Measurements from ENCODE around the gene PXYLP1.
"Not testable (repeated sequence)": the region's sequence is repeated elsewhere in the genome, so short reads cannot be mapped to it uniquely, and the experiment has no call there.

The PXYLP1 gene

GRCh38 chr3:141294301-141294700, 62.7 kb downstream of the PXYLP1 start:
- DNase-seq (ENCODE audit: low read depth) = no peak

- no peak for DNase-seq (ENCODE audit: low read depth)
Measured at GRCh38 chr3:141294848-141295247, 63.2 kb downstream of the PXYLP1 start.

- not testable (repeated sequence) for DNase-seq (ENCODE audit: low read depth)
Measured at GRCh38 chr3:141300426-141300825, 68.8 kb downstream of the PXYLP1 start.

- DNase-seq (ENCODE audit: low read depth) = no peak
Measured at GRCh38 chr3:141302364-141303141, 70.9 kb downstream of the PXYLP1 start.

GRCh38 chr3:141303481-141304223, 72.0 kb downstream of the PXYLP1 start:
- DNase-seq (ENCODE audit: low read depth) = no peak

- DNase-seq (ENCODE audit: low read depth) = no peak
Measured at GRCh38 chr3:141305436-141305835, 73.8 kb downstream of the PXYLP1 start.

- DNase-seq (ENCODE audit: low read depth) = no peak
Measured at GRCh38 chr3:141306276-141306675, 74.7 kb downstream of the PXYLP1 start.

GRCh38 chr3:141306922-141307321, 75.3 kb downstream of the PXYLP1 start:
- no peak for DNase-seq (ENCODE audit: low read depth)

- no peak for DNase-seq (ENCODE audit: low read depth)
Measured at GRCh38 chr3:141307351-141308059, 75.9 kb downstream of the PXYLP1 start.

- DNase-seq (ENCODE audit: low read depth) = no peak
Measured at GRCh38 chr3:141308588-141309218, 77.1 kb downstream of the PXYLP1 start.

- DNase-seq (ENCODE audit: low read depth) = no peak
Measured at GRCh38 chr3:141311170-141311495, 79.5 kb downstream of the PXYLP1 start.

- DNase-seq (ENCODE audit: low read depth) = peak; percentile 96
Measured at GRCh38 chr3:141311496-141312353, 80.1 kb downstream of the PXYLP1 start.

GRCh38 chr3:141312354-141313092, 80.9 kb downstream of the PXYLP1 start:
- no peak for DNase-seq (ENCODE audit: low read depth)

GRCh38 chr3:141313093-141313683, 81.6 kb downstream of the PXYLP1 start:
- no peak for DNase-seq (ENCODE audit: low read depth)

GRCh38 chr3:141314415-141314814, 82.8 kb downstream of the PXYLP1 start:
- not testable (repeated sequence) for DNase-seq (ENCODE audit: low read depth)

- no peak for DNase-seq (ENCODE audit: low read depth)
Measured at GRCh38 chr3:141316851-141317250, 85.2 kb downstream of the PXYLP1 start.

- no peak for DNase-seq (ENCODE audit: low read depth)
Measured at GRCh38 chr3:141320399-141321108, 88.9 kb downstream of the PXYLP1 start.

- DNase-seq (ENCODE audit: low read depth) = no peak
Measured at GRCh38 chr3:141321109-141321497, 89.5 kb downstream of the PXYLP1 start.

- no peak for DNase-seq (ENCODE audit: low read depth)
Measured at GRCh38 chr3:141323936-141324704, 92.5 kb downstream of the PXYLP1 start.
